Endothelial cell (in vitro differentiated cells): ENCODE measurements around the gene SENP3. TPM values are rescaled to one million over a fixed set of nuclear protein-coding genes. Genes with fewer than 3 reads are reported as not detected.
A peak's percentile ranks its signal among the peaks of the same experiment; 100 is the strongest.

Experiments
- DNase-seq: peaks from one replicate; pipeline ENCODE4 v3.0.0; 2021; ENCODE audit warnings: low spot score
- H3K27ac Mint-ChIP-seq: one replicate; pipeline ENCODE4 v1.8.0; 2021; ENCODE audit warnings: mixed read lengths, inconsistent platforms; ENCODE audit not compliant: unreplicated experiment
- H3K27me3 Mint-ChIP-seq: one replicate; pipeline ENCODE4 v1.8.0; 2021; ENCODE audit warnings: mild to moderate bottlenecking, moderate library complexity, mixed read lengths, inconsistent platforms; ENCODE audit not compliant: unreplicated experiment
- H3K36me3 Mint-ChIP-seq: one replicate; pipeline ENCODE4 v1.8.0; 2021; ENCODE audit warnings: mild to moderate bottlenecking, low read depth, mixed read lengths, inconsistent platforms; ENCODE audit not compliant: unreplicated experiment
- H3K4me1 Mint-ChIP-seq: one replicate; pipeline ENCODE4 v1.8.0; 2021; ENCODE audit warnings: mild to moderate bottlenecking, mixed read lengths, inconsistent platforms; ENCODE audit not compliant: unreplicated experiment
- H3K4me3 Mint-ChIP-seq: one replicate; pipeline ENCODE4 v1.8.0; 2021; ENCODE audit warnings: mild to moderate bottlenecking, mixed read lengths, inconsistent platforms; ENCODE audit not compliant: unreplicated experiment
- H3K9me3 Mint-ChIP-seq: one replicate; pipeline ENCODE4 v1.8.0; 2021; ENCODE audit warnings: mixed read lengths, inconsistent platforms; ENCODE audit not compliant: unreplicated experiment
- total RNA-seq: library from RNA; stranded (reverse); fragmentation: NEBNext Ultra II Directional; extraction: Animal tissue kit (Norgen Biotek cat#: 25700); gene quantifications from one replicate; pipeline ENCODE4 v1.2.1, GENCODE V29; 2021; ENCODE audit not compliant: unreplicated experiment
- TF ChIP-seq, protein P1 (sequence below): fragments of 200-600 bp; sonication (generic); IDR thresholded peaks from one replicate; pipeline ENCODE4 v1.5.0; 2021; ENCODE audit warnings: antibody characterized with exemption; ENCODE audit not compliant: unreplicated experiment

Gene SENP3
- total RNA-seq, 1 donor from 2014 or later = 57.8 TPM

DNA sequence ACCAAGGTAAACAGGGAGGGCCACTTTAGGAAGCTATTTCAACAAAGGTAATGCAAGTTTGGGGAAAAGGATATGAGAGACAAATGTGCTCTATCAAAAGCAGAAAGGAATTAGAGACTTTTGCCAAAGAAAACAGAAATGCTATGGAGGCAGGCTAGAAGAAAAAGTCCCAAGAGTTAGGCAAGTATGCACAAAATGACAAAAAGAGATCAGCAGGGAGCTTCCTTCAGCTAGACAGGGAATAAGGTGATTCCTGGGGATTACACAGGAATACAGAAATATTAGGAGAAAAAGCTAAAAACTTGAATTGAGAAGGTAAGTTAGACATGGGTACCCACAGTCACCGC is 50.5 kb downstream of the SENP3 start:
- H3K27ac Mint-ChIP-seq = no peak overlapping the region

DNA sequence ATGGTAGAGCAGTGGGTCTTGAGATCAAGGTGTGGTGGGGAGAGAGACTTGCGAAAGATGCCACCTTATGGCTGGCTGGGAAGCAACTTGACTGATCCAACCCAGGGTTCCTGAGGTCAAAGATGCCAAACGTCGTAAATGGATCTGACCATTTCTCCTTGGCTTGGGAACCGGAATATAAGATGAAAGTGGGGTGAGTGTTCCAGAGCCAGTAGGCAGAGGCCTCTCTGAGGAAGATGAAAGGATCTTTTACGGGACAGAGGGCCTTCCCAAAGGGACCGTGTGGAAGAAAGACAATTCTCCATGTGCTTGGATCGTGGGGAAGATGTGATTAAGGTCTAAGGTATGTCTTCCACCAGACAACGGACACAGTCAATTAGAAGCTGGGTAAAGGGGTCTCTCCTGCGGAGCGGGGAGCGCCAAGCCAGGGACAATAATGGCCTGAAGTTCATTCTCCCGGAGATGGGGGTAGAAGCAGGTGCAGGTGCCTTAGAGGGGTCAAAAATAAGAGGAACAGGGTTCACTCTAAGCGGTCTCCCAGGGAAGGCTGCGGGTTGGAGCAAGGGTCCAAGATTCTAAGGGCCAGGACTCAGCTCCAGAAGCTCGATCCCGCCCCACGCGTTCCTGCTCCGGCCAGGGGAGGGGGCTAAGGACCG is 52.2 kb downstream of the SENP3 start:
- TF ChIP-seq, protein P1, sequence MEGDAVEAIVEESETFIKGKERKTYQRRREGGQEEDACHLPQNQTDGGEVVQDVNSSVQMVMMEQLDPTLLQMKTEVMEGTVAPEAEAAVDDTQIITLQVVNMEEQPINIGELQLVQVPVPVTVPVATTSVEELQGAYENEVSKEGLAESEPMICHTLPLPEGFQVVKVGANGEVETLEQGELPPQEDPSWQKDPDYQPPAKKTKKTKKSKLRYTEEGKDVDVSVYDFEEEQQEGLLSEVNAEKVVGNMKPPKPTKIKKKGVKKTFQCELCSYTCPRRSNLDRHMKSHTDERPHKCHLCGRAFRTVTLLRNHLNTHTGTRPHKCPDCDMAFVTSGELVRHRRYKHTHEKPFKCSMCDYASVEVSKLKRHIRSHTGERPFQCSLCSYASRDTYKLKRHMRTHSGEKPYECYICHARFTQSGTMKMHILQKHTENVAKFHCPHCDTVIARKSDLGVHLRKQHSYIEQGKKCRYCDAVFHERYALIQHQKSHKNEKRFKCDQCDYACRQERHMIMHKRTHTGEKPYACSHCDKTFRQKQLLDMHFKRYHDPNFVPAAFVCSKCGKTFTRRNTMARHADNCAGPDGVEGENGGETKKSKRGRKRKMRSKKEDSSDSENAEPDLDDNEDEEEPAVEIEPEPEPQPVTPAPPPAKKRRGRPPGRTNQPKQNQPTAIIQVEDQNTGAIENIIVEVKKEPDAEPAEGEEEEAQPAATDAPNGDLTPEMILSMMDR = no peak
- Mint-ChIP-seq H3K27ac (peak overlapping the region; percentile 39), H3K27me3 (no peaks in the 10 kb centered on the region), H3K4me1 (peaks cover 29% of the 10 kb centered on the region), H3K9me3 (no peaks in the 10 kb centered on the region), H3K4me3 (peak overlapping the region; percentile 88), H3K36me3 (peaks cover 4% of the 10 kb centered on the region)
- DNase-seq = no peak

More for the DNA sequence above, 50.5 kb downstream of the SENP3 start:
- Mint-ChIP-seq H3K27me3 (no peaks in the 10 kb centered on the region), H3K4me1 (peaks cover 24% of the 10 kb centered on the region), H3K36me3 (peaks cover 4% of the 10 kb centered on the region), H3K9me3 (no peaks in the 10 kb centered on the region), H3K4me3 (peak overlapping the region; percentile 43)
- no peak for DNase-seq
- TF ChIP-seq, protein P1 = no peak

DNA sequence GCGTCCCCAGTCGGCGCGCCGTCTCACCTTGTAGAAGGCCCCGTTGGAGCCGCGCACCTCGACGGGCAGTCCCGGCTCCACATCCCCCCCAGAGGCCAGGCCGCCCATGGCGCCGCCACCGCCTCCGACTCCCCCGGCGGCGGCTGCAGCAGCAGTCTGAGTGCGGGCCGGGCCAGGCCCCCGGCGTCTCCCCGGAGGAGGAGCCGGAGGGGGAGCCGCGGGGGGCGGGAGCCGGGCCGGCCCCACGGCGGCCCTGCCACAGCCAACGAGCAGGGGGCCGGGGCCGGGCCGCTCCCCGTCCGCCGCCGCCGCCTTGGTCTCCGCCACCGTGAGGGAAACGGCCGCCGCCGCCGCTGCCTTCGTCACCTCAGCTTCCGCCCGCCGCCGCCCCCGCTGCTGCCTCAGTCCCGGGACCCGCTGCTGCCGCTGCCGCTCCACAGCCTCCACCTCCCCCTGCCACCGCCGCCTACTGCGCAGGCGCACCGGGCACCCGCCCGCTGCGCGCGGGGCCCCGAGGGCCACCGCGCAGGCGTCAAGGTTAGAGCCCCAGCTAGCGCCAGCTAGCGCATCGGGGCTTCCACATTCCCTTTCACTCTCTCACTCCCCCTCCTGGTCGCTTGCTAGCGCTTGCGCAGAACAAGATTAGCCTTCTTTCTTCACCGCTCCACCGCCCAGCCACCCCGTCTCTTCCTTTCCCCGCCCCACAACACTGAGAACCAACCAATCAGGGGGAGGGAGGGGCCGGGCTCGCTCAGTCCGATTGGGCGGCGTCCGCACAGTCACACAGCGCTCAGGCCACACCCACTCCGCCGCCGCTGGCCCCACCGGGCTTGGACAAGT is 52.9 kb downstream of the SENP3 start, which contains the start of gene FXR2:
Gene FXR2, minus strand, starts transcription at position 473 of the 840 bp plus-strand sequence. Its CDS starts 365 bp downstream, at position 108.
- TF ChIP-seq, protein P1 = peak; percentile 49
- Mint-ChIP-seq H3K9me3 (no peaks in the 10 kb centered on the region), H3K27ac (peak within 1 kb of the TSS; percentile 82), H3K4me3 (peak within 1 kb of the TSS; percentile 88), H3K4me1 (peaks cover 29% of the 10 kb centered on the region), H3K27me3 (no peaks in the 10 kb centered on the region), H3K36me3 (peaks cover 4% of the 10 kb centered on the region)
- peak; percentile 99 for DNase-seq

DNA sequence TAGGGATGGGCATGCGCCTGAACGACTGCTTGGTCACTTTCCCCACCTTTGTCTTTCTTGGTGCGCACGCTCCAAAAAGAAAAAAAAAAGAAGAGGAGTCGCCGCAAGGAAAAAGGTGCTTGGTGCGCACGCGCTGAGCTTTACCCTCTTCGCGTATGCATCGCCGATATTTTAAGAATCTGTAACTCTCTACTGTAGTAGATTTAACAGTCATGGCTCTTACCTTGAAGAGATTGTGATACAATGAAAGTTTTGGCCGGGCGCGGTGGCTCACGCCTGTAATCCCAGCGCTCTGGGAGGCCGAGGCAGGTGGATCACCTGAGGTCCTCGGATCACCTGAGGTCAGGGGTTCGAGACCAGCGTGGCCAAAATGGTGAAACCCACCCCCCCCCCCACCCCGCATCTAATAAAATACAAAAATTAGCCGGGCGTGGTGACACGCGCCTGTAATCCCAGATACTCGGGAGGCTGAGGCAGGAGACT is 53.6 kb downstream of the SENP3 start:
- Mint-ChIP-seq H3K4me1 (peaks cover 28% of the 10 kb centered on the region), H3K36me3 (peaks cover 4% of the 10 kb centered on the region), H3K9me3 (no peaks in the 10 kb centered on the region), H3K4me3 (peak overlapping the region; percentile 88), H3K27ac (peak overlapping the region; percentile 82), H3K27me3 (no peaks in the 10 kb centered on the region)
- TF ChIP-seq, protein P1 = no peak
- DNase-seq = no peak
